HG03095 (cell line): Measurements from ENCODE around the gene TMEM40.
A peak's percentile ranks its signal among the peaks of the same experiment; 100 is the strongest.
"Not testable (repeated sequence)": the region's sequence is repeated elsewhere in the genome, so short reads cannot be mapped to it uniquely, and the experiment has no call there.

Experiments
- ATAC-seq: cut with Tn5 transposase; IDR thresholded peaks from one replicate; pipeline ENCODE4 v1.9.1; 2021; ENCODE audit warnings: moderate library complexity; ENCODE audit not compliant: unreplicated experiment

The TMEM40 gene

DNA sequence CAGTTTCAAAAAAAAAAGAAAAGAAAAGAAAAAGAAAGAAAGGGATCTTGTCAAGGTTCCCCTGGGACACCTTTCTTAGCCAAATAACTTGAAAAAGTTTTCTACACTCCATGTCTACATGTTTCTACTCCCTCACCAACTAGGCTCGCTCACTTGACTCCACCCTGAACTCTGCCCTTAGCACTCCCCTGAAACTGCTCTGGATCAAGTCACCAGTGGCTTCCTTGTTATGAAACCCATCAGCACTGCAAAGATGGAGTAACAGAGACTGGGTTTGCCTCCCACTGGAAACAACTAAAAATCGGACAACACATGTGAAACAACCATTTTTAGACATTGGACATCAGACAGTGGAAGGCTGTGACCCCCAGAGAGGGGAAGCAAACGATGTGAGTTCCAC lies 36.8 kb downstream of the TMEM40 start:
- ATAC-seq, result no peak

DNA sequence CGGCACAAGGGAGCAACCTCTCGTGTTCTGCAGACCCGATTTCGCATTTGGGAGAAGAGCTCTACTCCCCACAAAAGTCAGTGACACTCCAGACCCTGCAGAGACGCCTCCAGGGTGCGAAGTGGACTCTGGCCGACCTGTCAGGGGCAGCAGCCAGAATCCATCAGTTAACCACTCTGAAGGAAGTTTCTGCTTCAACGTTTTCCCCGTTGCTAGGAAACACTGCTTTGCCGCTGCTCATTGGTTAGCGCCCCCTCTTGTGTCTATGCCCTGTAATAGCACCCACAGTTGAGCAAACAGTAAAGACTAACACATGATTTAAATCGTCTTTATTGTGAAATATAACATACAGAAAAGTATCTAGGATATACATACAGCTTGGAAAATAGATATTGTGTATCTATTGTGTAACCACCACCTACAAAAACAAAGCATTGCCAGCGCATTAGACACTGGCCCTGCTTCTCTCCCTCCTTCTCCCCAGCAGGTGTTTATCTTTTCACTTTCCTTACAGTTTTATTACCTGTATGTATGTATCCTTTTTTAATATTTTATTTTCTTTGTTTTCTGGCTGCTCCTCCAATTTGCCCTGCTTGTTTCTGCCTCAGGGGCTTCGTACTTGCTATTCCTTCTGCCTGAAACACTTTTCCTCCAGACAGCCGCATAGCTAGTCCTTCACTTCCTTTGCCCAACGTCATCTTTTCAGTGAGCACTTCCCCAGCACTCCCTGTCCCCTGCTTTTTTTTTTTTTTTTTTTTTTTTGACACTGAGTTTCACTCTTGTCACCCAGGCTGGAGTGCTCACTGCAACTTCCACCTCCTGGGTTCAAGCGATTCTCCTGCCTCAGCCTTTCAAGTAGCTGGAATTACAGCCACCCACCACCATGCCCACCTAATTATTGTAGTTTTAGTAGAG lies 38.8 kb downstream of the TMEM40 start:
- ATAC-seq, result peak; percentile 89

DNA sequence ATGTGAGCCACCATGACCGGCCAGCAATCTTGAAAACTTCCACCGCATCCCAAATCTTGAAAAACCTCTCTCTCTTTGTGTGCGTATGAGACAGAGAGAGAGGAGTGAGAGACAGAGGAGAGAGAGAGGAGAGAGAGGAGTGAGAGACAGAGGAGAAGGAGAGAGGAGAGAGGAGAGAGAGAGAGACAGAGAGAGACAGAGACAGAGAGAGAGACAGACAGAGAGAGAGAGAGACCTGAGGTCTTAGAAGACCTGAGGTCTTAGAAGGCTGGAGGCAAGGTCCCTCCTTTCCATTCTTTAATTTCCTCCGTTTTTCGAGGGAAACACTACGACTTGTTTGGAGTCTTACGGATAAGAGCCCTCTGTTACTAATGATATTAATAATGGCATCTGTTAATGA lies 39.5 kb downstream of the TMEM40 start:
- no peak for ATAC-seq

DNA sequence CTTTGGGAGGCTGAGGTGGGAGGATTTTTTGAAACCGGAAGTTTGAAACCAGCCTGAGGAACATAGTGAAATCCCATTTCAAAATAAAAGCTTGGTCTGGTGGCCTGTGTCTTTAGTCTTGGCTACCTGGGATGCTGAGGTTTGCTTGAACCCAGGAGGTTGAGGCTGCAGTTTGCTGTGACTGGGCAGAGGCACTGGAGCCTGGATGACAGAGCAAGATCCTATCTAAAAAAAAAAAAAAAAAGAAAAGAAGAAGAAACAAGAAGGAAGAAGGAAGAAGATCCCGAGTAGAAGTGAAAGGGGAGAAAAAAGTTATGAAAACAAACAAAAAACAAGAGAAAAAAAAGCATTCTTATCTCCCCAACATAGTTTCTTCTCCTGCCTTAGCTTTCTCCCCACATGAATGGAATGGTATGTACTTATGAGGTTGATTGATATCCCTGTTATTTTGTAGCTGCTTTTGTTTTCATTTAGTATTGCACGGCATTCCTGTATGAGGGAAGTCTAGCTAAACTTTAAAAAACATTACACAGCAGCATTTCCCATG lies 42.4 kb downstream of the TMEM40 start:
- no peak for ATAC-seq

DNA sequence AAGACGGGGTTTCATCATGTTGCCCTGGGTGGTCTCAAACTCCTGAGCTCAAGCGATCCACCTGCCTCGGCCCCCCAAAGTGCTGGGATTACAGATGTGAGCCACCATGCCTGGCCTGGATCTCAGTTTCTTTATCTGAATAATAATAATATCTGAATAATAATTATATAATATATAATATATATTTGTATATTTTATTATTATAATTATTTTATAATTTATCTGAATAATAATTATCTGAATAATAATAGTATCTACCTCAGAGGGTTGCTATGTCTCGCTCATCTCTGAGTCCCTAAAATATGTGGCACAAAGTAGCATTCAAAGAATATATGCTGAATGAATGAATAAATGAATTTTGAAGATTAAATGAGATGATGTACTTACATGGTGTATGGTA lies 44.8 kb downstream of the TMEM40 start:
- ATAC-seq, result no peak

DNA sequence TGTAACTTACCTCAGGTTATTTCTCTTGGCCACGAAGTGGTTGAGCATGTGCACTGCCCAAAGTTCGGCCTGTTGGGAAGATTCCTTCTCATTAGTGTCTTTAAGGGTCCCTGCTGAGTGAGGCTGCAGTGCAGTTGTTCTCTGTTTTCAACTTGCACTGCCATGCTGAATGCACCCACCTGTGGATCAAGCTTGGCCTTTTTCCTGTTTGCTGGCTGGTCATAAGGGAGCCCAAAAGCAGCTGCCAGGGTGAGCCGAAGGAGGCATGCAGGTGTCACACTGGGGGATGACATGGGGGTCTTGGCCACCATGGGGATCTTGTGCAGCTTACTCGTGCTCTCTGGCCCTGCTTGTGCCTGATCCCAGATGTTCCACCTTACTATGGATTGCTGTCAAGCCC lies 49.0 kb downstream of the TMEM40 start:
- no peak for ATAC-seq

DNA sequence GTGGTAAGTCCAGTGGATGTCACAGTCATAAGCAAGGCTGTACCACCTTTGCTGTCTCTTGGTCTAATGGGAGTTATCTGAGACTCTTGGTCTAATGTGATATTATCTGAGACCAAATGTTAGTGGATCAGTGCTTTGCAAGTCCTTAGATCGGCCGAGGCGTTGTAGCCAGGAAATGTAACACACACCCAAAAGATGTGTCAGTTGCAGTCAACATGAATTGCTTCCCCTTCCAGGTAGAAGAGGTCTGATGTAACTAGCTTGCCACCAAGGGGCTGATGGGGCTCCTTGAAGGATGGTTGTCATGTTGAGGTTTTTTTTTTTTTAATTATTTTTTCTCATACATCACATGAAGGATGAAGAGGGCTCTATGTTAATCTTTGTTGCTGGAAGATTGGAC lies 49.7 kb downstream of the TMEM40 start:
- ATAC-seq, result no peak

DNA sequence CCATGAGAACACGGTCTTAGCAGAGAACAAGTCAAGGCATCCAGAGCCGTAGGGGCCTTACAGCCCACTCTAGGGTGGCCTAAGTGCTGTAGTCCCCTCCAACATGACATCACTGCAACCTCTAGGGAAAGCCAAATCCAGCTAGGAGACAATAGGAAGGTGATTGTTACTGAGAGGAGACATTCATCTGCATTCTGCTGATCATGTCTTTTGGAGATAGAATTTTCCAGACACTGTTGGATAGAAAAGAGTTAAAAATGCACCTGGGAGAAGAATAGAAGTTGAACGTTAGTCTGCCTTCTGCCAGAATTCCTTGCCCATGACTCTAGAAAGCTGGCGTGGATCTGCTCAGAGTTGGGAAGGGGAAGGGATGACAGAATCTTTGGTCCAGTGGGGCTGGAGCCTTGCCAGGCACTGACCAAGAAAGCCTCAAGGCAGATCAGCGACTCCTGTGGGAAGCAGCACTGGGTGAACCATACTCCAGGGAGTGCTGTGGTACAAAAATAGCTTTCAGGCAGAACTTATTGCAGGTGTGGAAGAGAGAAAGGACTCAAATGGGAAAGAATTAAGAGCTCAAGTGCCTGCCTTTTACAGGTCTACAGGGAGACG lies 50.4 kb downstream of the TMEM40 start:
- ATAC-seq, result no peak

DNA sequence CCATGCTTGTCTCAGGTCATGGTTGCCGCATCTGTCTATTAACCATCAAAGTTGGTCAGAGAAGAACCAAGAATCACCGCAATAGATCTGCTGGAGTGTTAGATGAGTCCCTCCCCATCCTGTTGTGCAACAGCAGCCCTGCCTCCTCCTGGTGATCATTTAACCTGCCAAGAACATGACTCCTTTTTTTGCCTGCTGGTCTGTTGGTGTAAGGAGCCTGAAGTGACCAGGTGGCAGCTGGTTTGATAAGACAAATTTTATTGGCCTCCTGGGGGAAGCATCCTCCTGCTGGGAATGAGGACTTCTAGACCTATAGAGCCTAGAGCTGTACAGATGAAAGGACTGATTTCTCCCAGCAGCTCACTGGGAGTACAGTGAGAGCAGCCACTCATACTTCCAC lies 51.6 kb downstream of the TMEM40 start:
- ATAC-seq, result no peak

DNA sequence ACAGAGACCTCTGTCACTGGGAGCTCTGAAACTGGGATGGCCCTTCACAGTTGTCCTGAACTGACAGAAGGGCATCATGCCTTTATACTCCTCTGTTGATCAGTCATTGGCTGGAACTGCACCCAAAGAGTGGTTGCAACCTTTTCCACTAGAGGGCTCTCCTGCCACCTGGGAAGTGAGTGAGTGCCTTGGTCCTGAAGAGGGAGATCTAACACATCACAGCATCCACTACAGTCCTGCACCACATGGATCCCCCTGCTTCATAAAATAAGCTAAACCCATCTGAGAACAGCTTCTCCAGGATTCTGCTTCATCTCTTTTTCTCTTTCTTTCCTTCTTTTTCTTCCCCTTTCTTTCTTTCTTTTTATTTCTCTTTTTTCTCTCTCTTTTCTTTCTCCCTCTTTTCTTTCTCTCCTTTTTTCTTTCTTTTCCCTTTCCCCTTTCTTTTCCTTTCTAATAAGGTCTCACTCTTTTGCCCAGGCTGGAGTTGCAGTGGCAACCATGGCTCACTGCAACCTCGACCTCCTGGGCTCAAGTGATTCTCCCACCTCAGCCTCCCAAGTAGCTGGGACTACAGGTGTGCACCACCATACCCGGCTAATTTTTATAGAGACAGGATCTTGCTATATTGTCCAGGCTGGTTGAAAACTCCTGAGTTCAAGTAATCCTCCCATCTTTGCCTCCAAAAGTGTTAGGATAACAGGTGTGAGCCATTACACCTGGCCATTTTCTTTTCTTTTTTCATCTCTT lies 52.4 kb downstream of the TMEM40 start:
- peak; percentile 92 for ATAC-seq

DNA sequence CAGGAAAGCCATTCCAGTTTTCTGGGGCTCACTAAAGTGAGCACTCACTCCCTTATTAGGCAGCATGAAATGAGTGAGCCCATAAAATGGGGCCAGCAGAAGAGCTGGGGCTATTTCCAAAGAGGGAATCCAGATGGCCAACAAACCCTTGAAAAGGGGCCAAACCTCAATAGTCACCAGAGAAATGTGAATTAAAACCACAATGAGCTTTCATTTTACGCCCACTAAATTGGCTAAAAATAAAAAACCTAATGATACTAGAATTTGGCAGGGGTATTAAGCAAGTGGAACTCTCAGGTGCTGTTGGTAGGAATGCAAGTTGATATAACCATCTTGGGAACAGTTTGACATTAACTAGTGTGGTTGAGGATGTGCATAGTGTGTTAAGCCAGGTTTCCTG lies 53.1 kb downstream of the TMEM40 start:
- no peak for ATAC-seq

DNA sequence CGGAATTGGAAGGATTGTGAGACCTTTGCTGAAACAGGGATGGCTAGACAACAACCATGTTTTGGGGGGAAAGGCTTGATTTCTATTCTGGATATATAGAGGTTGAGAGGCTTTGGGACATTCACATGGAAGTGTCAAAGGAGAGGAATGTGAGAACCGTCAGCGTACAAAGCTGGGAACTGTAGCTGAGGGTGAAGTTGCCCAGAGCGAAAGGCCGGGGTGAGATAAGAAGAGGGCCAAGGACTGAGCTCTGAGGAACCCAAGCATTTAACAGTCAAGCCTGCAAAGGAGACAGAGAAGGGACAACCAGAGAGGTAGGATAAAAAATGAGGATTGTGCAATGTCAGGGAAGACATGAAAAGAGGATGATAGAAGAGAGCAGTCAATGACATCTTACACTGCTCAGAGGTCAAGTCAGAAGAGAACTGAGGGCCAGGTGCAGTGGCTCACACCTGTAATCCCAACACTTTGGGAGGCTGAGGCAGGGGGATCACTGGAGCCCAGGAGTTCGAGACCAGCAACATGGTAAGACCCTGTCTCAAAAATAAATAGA lies 53.6 kb downstream of the TMEM40 start:
- ATAC-seq, result no peak

DNA sequence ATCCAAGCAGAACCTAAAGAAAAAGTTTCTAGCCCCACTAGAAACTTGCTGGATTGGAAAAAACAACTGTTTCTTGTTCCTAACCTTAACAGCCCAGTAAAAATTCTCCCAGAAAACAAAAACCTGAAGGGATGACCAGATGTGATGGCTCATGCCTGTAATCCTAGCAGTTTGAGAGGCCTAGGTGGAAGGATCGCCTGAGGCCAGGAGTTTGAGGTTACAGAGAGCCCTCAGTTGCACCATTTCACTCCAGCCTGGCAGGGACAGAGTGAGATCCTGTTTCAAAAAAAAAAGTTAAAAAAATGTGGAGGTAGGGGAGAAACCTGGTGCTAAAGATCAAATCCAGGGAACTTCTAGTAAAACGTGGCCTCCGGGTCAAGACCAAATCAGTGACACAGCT lies 56.6 kb downstream of the TMEM40 start:
- no peak for ATAC-seq

DNA sequence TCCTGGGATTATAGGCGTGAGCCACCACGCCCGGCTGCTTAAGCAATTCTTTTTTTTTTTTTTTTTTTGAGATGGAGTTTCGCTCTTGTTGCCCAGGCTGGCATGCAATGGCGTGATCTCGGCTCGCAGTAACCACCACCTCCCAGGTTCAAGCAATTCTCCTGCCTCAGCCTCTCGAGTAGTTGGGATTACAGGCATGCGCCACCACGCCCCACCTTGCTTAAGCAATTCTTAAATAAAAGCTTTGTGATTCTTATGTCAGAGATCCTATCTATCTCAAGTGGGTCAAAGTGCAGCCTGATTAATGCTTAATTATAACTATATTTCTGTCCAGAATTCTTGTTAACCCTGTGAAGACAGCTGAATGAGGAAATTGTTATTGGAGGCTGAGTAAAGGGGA lies 57.5 kb downstream of the TMEM40 start:
- ATAC-seq, result not testable (repeated sequence)

DNA sequence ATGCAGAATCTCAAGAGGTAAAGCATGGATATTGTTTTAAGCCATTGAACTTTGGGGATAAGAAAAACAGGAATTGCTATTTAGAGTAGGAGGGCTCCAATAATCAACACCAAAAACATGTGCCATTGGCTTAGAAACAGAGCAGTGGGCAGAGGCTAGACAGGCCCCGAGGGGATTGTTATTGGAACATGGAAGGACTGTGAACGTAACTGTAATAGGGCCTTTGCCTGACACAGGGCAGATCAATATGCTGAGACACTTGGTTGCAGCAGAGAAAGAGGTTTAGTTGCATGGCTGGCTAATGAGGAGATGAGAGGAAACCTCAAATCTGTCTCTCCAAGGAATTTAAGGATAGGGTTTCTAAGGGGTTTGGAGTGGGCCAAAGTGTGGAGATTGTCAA lies 58.3 kb downstream of the TMEM40 start:
- ATAC-seq, result no peak

DNA sequence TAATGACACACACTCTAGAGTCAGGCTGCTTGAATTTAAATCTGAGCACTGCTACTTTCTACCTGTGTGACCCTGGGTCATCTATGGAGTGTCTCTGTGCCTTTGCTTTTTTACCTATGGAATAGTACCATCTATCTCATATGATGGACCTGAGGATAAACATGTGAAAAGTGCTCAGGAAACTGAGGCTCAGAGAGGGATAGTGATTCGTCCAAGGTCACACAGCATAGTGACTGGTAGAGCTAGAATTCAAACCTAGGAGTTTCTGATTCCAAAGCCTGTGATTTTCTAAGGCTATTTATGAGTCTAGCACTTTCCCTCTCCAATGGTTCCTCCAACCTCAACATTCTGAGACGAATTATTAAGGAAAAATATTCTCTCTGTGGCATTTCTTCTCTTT lies 63.1 kb downstream of the TMEM40 start:
- ATAC-seq, result no peak

DNA sequence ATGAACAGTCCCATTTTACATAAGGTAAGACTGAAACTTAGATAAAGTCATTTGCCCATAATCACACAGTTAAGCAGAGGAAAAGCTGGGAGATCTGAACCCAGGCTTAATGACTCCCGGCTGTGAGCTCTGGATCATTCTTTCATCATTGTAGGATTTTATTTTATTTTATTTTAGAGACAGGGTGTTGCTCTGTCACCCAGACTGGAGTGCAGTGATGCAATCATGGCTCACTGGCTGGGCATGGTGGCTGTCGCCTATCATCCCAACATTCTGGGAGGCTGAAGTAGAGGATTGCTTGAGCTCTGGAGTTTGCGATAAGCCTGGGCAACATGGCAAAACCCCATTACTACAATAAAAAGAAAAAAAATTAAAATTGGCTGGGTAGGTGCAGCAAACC lies 63.9 kb downstream of the TMEM40 start:
- no peak for ATAC-seq

DNA sequence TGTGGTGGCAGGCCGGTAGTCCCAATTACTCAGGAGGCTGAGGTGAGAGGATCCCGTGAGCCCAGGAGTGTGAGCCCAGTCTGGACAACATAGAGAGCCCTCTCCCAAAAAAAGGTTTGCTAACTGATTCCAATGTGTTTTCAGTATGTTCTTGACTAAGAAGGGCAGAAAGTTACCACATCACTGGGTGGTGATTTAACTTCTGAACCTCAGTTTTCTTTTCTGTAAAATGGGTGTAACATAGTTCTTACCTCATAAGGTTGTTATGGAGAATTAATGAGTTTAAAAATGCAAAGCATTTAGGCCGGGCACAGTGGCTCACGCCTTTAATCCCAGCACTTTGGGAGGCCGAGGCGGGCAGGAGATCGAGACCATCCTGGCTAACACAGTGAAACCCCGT lies 66.6 kb downstream of the TMEM40 start:
- ATAC-seq, result no peak

DNA sequence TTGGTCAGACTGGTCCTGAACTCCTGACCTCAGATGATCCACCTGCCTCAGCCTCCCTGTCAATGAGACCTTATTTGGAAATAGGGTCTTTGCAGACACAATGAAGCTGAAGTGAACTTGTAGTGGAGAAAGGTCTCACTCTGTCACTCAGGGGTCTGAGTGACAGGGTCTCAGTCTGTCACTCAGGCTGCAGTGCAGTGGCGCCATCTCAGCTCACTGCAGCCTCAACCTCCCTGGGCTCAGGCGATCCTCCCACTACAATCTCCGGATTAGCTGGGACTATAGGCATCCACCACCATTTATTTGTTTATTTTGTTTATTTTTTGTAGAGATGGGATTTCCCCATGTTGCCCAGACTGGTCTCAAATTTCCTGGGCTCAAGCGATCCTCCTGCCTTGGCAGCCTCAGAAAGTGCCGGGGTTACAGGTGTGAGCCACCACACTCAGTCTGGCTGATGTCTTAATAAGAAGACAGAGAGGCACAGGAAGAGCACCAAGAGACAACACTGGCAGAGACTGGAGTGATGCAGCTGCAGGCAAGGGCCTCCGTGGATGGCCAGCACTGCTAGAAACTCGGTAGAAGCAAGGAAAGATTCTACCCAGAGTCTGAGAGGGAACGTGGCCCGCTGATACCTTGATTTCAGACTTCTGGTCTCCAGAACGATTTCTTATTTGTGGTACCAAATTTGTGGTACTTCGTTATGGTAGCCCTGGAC lies 68.9 kb downstream of the TMEM40 start:
- no peak for ATAC-seq

DNA sequence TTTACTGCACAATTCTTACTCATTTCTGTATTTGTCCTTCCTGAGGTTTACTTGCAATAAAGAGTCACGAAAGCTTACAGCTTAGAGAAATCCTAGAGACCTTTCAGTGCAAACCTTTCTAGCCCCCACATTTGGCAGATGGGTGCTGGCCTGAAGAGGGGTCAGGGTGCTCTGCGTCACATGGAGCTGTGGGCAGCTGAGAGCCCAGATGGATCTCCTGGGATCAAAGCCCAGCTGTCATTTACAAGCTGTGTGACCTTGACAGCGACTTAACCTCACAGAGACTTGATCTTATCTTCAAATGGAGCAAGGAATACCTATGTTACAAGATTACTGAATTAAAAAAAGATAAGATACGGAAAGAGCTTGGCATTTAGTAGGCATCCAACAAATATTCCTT lies 71.1 kb downstream of the TMEM40 start:
- no peak for ATAC-seq

DNA sequence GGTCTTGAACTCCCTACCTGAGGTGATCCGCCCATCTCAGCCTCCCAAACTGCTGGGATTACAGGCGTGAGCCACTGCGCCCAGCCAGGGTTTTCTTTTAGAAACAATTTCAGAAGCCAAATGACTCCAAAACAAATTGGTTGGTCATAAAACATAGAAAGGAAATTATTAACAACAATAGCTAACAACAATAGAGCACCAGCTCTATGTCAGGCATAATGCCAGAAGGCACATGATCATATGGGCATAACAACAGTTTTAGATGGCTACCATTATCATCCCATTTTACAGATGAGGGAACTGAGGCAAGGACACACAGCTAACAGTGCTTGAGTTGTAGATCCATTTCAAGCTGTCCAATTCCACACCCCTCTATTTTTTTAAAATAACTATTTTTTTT lies 73.0 kb downstream of the TMEM40 start:
- ATAC-seq, result no peak
